Brain microvascular endothelial cell (primary cell): ENCODE data around the gene KNDC1.

Experiments
- DNase-seq: peaks from one replicate; pipeline ENCODE4 v3.0.0-alpha.2; 2020
- H3K27ac ChIP-seq: fragments of 250-450 bp; sonication (Bioruptor Pico); 2 replicates; pipeline ENCODE4 v1.5.1; 2020; ENCODE audit warnings: mild to moderate bottlenecking, moderate library complexity
- H3K27me3 ChIP-seq: fragments of 250-450 bp; sonication (Bioruptor Pico); replicated peaks from 2 replicates; pipeline ENCODE4 v1.5.1; 2020; ENCODE audit warnings: mild to moderate bottlenecking
- H3K36me3 ChIP-seq: fragments of 250-450 bp; sonication (Bioruptor Pico); replicated peaks from 2 replicates; pipeline ENCODE4 v1.5.1; 2020; ENCODE audit warnings: mild to moderate bottlenecking
- H3K4me3 ChIP-seq: 2 replicates; pipeline ENCODE4 v1.5.1; 2011; ENCODE audit warnings: low read depth, mild to moderate bottlenecking, control low read depth, low read length, moderate library complexity
- CTCF ChIP-seq: IDR thresholded peaks from 2 replicates; pipeline ENCODE4 v1.5.1; 2011; ENCODE audit warnings: low read depth, mild to moderate bottlenecking, moderate library complexity, low read length, control low read depth, inconsistent platforms; ENCODE audit errors: missing control alignments
- in situ Hi-C: cut with HindIII; loops from 2 replicates; pipeline ENCODE4 v1.10.0; 2017; ENCODE audit warnings: low sequenced_read_pairs, low pct_ligation_motif_present

Gene KNDC1

GRCh38 chr10:133270204-133270603, 110.2 kb downstream of the KNDC1 start:
- no peaks in the 10 kb centered on the region for H3K36me3 ChIP-seq
- in situ Hi-C loops = no loop called here
- no peak for TF ChIP-seq CTCF
- H3K27me3 ChIP-seq = no peaks in the 10 kb centered on the region
- no peak for DNase-seq
- H3K4me3 ChIP-seq = no peak overlapping the region
- no peak overlapping the region for H3K27ac ChIP-seq

- in situ Hi-C loops = no loop called here
- Histone ChIP-seq H3K4me3 (no peak overlapping the region), H3K36me3 (no peaks in the 10 kb centered on the region), H3K27ac (no peak overlapping the region), H3K27me3 (no peaks in the 10 kb centered on the region)
- TF ChIP-seq CTCF = no peak
- no peak for DNase-seq
Measured at GRCh38 chr10:133270773-133271297, 110.8 kb downstream of the KNDC1 start.

- in situ Hi-C loops = no loop called here
- no peak overlapping the region for H3K4me3 ChIP-seq
- no peak for DNase-seq
- TF ChIP-seq CTCF = no peak
- H3K36me3 ChIP-seq = no peaks in the 10 kb centered on the region
- peaks cover 2% of the 10 kb centered on the region for H3K27me3 ChIP-seq
- no peak overlapping the region for H3K27ac ChIP-seq
Measured at GRCh38 chr10:133271521-133272300, 111.7 kb downstream of the KNDC1 start.

- in situ Hi-C loops = no loop called here
- Histone ChIP-seq H3K27me3 (peaks cover 2% of the 10 kb centered on the region), H3K36me3 (no peaks in the 10 kb centered on the region), H3K4me3 (no peak overlapping the region), H3K27ac (no peak overlapping the region)
- TF ChIP-seq CTCF = no peak
- DNase-seq = no peak
Measured at GRCh38 chr10:133272301-133272963, 112.4 kb downstream of the KNDC1 start.

GRCh38 chr10:133272964-133273420, 113.0 kb downstream of the KNDC1 start:
- no peak overlapping the region for H3K4me3 ChIP-seq
- no peak overlapping the region for H3K27ac ChIP-seq
- in situ Hi-C loops = no loop called here
- no peaks in the 10 kb centered on the region for H3K36me3 ChIP-seq
- no peak for TF ChIP-seq CTCF
- peaks cover 2% of the 10 kb centered on the region for H3K27me3 ChIP-seq
- no peak for DNase-seq
